ENCODE results near the gene TIGAR.

The TIGAR gene

GRCh38 chr12:4303750-4304149 is 17.3 kb upstream of the TIGAR start:
- no peak for DNase-seq (ENCODE audit: low read depth in 2 of 3, low spot score in 2 of 3)

- DNase-seq (ENCODE audit: low read depth in 2 of 3, low spot score in 2 of 3): no peak
Measured at GRCh38 chr12:4307593-4308333, 13.2 kb upstream of the TIGAR start.

GRCh38 chr12:4308334-4308950 is 12.6 kb upstream of the TIGAR start:
- DNase-seq (ENCODE audit: low read depth in 2 of 3, low spot score in 2 of 3): no peak

DNA sequence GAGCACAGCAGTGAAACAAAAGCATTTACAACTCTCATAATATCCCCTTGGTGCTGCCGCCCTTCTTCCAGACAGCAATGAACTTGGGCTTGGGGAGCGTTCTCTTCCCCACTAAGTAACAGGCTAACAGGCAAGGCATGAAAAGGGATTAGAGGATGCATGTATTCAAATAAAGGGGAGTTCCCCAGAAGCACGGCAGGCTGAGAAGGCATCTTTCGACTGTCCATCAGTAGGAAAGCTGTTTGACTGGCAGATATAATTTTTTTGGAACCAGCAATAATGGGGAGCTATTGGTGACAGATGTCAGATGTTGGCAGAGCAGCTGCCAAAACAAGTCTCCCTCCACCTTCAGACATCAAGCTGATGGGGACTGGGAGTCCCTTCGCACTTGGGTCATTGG is 9.2 kb upstream of the TIGAR start:
- DNase-seq (ENCODE audit: low read depth in 2 of 3, low spot score in 2 of 3): no peak

DNA sequence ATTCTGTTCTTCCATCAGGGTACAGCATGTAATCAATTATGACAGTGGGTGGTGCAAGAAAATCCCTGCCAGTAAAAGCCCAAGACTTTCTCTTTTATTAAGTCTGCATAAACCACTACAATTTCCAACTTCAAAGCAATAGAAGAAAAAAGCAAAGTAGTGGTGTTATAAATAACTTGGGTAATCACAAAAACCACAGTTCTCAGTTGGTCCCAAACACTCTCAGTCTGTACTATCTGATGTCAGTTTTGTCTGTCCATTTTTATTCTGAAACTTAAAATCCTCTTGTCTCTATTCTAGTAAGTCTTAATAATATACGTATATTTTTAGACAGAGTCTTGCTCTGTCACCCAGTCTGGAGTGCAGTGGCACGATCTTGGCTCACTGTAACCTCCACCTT is 8.8 kb upstream of the TIGAR start:
- no peak for DNase-seq (ENCODE audit: low read depth in 2 of 3, low spot score in 2 of 3)

GRCh38 chr12:4320497-4320852 is 538 bp upstream of the TIGAR start:
- no peak for DNase-seq (ENCODE audit: low read depth in 2 of 3, low spot score in 2 of 3)

GRCh38 chr12:4322726-4323125 is 1.7 kb downstream of the TIGAR start:
- no peak for DNase-seq (ENCODE audit: low read depth in 2 of 3, low spot score in 2 of 3)

DNA sequence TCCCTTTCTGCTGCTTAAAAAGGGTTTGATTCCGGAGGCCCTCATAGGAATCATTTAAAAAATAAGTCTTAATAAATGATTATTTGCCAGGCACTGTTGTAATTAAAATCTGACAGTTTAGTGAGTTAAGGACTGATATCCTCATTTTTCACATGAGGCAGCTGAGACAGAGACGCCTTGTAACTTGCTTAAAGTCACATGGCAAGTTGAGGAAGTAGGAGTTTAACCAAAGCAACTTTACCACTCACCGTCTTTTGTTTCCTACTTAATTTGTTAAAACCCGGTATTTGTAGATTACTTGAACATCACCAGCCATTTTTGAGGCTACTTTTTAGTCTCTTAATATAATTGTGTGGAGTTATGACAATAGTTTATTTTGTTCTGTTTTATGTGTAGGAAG is 2.4 kb downstream of the TIGAR start:
- DNase-seq (ENCODE audit: low read depth in 2 of 3, low spot score in 2 of 3): no peak

GRCh38 chr12:4324366-4324765 is 3.4 kb downstream of the TIGAR start:
- no peak for DNase-seq (ENCODE audit: low read depth in 2 of 3, low spot score in 2 of 3)

GRCh38 chr12:4325966-4326365 is 5.0 kb downstream of the TIGAR start:
- DNase-seq (ENCODE audit: low read depth in 2 of 3, low spot score in 2 of 3): no peak

- DNase-seq (ENCODE audit: low read depth in 2 of 3, low spot score in 2 of 3): no peak
Measured at GRCh38 chr12:4327293-4327692, 6.3 kb downstream of the TIGAR start.

DNA sequence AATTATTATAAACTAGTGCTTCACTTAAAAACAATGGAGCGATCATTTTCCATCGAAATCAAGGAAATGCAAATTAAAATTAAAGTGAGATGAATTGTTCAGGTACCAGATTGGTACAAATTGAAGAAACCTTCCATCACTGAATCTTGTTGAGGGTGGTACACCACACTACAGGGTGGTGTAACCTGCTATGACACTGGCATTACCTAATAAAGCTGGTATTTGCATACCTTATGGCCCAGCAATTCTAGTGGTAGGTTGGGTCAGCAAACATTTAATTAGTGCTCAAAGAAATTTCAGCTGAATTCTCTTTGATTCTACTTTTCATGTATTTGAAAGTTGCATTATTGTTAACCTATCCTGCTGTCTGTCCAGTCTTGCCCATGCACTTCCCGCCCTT is 9.2 kb downstream of the TIGAR start:
- DNase-seq (ENCODE audit: low read depth in 2 of 3, low spot score in 2 of 3): no peak

GRCh38 chr12:4331221-4331620 is 10.2 kb downstream of the TIGAR start:
- no peak for DNase-seq (ENCODE audit: low read depth in 2 of 3, low spot score in 2 of 3)

GRCh38 chr12:4331842-4332241 is 10.8 kb downstream of the TIGAR start:
- no peak for DNase-seq (ENCODE audit: low read depth in 2 of 3, low spot score in 2 of 3)

DNA sequence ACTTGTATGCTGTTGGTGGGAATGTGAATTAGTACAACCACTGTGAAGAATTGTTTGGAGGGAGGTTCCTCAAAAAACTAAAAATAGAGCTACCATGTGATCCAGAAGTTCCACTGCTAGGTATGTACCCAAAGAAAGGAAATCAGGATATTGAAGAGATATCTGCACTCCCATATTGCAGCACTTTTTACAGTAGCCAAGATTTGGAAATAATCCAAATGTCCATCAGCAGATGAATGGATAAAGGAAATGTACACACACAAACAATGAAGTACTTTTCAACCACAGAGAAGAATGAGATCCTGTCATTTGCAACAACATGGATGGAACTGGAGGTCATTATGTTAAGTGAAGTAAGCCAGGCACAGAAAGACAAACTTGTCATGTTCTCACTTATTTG is 25.9 kb downstream of the TIGAR start:
- no peak for DNase-seq (ENCODE audit: low read depth in 2 of 3, low spot score in 2 of 3)

- no peak for DNase-seq (ENCODE audit: low read depth in 2 of 3, low spot score in 2 of 3)
Measured at GRCh38 chr12:4353785-4354208, 32.8 kb downstream of the TIGAR start.

GRCh38 chr12:4355156-4356040 is 34.4 kb downstream of the TIGAR start:
- no peak for DNase-seq (ENCODE audit: low read depth in 2 of 3, low spot score in 2 of 3)

DNA sequence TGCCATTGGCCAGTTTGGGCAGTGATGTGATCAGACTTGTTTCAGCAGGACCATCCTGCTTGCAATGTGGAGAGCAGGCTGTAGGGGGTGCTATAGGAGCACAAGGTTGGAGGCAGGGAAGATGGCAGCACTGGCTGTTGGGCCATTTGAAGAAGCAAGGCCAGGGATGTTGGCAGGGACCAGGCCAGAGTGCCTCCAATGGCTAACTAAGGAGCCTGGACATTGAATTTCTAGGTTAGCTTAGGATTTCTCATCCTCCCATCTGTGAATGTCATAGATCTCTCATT is 35.0 kb downstream of the TIGAR start:
- DNase-seq (ENCODE audit: low read depth in 2 of 3, low spot score in 2 of 3): peak; percentile 20 to 53 (median 27)

GRCh38 chr12:4366090-4366489 is 45.1 kb downstream of the TIGAR start:
- DNase-seq (ENCODE audit: low read depth in 2 of 3, low spot score in 2 of 3): no peak

GRCh38 chr12:4369548-4369947 is 48.5 kb downstream of the TIGAR start:
- DNase-seq (ENCODE audit: low read depth in 2 of 3, low spot score in 2 of 3): no peak

GRCh38 chr12:4370265-4370664 is 49.3 kb downstream of the TIGAR start:
- no peak for DNase-seq (ENCODE audit: low read depth in 2 of 3, low spot score in 2 of 3)

- no peak for DNase-seq (ENCODE audit: low read depth in 2 of 3, low spot score in 2 of 3)
Measured at GRCh38 chr12:4372653-4373052, 51.6 kb downstream of the TIGAR start.

All from activated CD8-positive, alpha-beta memory T cell treated with anti-CD3 and anti-CD28 coated beads for 48 hours (primary cell).